HG03521 (cell line): ENCODE measurements around the gene PRSS53.

Experiments
- ATAC-seq: cut with Tn5 transposase; IDR thresholded peaks from one replicate; pipeline ENCODE4 v1.9.1; 2021; ENCODE audit warnings: mild to moderate bottlenecking, moderate library complexity; ENCODE audit not compliant: unreplicated experiment

Gene PRSS53

GRCh38 chr16:31099860-31100638 is 11.3 kb upstream of the PRSS53 start:
- ATAC-seq, result no peak

GRCh38 chr16:31094424-31095120 is 5.8 kb upstream of the PRSS53 start, which contains the start of gene VKORC1:
VKORC1 (minus strand) TSS chr16:31094797; CDS start chr16:31094729, 68 bp downstream.
- ATAC-seq, result peak; percentile 84

GRCh38 chr16:31094088-31094423 is 5.3 kb upstream of the PRSS53 start:
- no peak for ATAC-seq

- no peak for ATAC-seq
Measured at GRCh38 chr16:31093132-31093703, 4.5 kb upstream of the PRSS53 start.

GRCh38 chr16:31092330-31092729 is 3.6 kb upstream of the PRSS53 start:
- ATAC-seq, result no peak

GRCh38 chr16:31090540-31090939 is 1.8 kb upstream of the PRSS53 start:
- ATAC-seq, result no peak

- no peak for ATAC-seq
Measured at GRCh38 chr16:31089199-31089598, 456 bp upstream of the PRSS53 start.

- ATAC-seq, result no peak
Measured at GRCh38 chr16:31087971-31088370, 772 bp downstream of the PRSS53 start.

- no peak for ATAC-seq
Measured at GRCh38 chr16:31087481-31087880, 1.3 kb downstream of the PRSS53 start.

GRCh38 chr16:31086629-31086906 is 2.2 kb downstream of the PRSS53 start:
- no peak for ATAC-seq

GRCh38 chr16:31085873-31086628 is 2.7 kb downstream of the PRSS53 start:
- no peak for ATAC-seq

GRCh38 chr16:31085411-31085810 is 3.3 kb downstream of the PRSS53 start:
- no peak for ATAC-seq

- ATAC-seq, result no peak
Measured at GRCh38 chr16:31084584-31085302, 4.0 kb downstream of the PRSS53 start.

- ATAC-seq, result no peak
Measured at GRCh38 chr16:31083981-31084380, 4.8 kb downstream of the PRSS53 start.

- ATAC-seq, result no peak
Measured at GRCh38 chr16:31083556-31083955, 5.2 kb downstream of the PRSS53 start.

- ATAC-seq, result no peak
Measured at GRCh38 chr16:31083081-31083480, 5.7 kb downstream of the PRSS53 start.

- ATAC-seq, result no peak
Measured at GRCh38 chr16:31082368-31083045, 6.2 kb downstream of the PRSS53 start.

- ATAC-seq, result no peak
Measured at GRCh38 chr16:31081428-31082351, 7.1 kb downstream of the PRSS53 start.

GRCh38 chr16:31080756-31081419 is 7.9 kb downstream of the PRSS53 start:
- no peak for ATAC-seq
